CD14-positive monocyte (primary cell): ENCODE results near the gene PRPF4. TPM values are rescaled to one million over a fixed set of nuclear protein-coding genes. Genes with fewer than 3 reads are reported as not detected.

Source experiments
- DNase-seq, 3 donors: peaks; one replicate each; pipeline ENCODE4 v3.0.0-alpha.2; 2011 to 2022
- H2AFZ ChIP-seq: 2 replicates; pipeline ENCODE4 v1.6.0; 2012; ENCODE audit warnings: mild to moderate bottlenecking, low read depth, low read length, inconsistent platforms; ENCODE audit not compliant: insufficient read depth, poor library complexity, severe bottlenecking
- H3K27ac ChIP-seq, 2 donors: 1 replicate in 1 of 2; 2 replicates in 1 of 2; pipeline ENCODE4 v1.5.1; 2012 to 2013; ENCODE audit warnings: low read length in 2 of 2, control low read depth in 1 of 2, inconsistent platforms in 1 of 2, low read depth in 1 of 2, mild to moderate bottlenecking in 1 of 2
- H3K27me3 ChIP-seq, 2 donors: one replicate each; pipeline versions ENCODE4 v1.6.0 to v1.6.1; 2011 to 2013; ENCODE audit warnings: low read length in 2 of 2; ENCODE audit not compliant: control insufficient read depth in 2 of 2, insufficient read depth in 2 of 2
- H3K36me3 ChIP-seq, 2 donors: replicated peaks in 1 of 2; 1 replicate in 1 of 2; 2 replicates in 1 of 2; pipeline versions ENCODE4 v1.5.1 to v1.6.1; 2012 to 2013; ENCODE audit warnings: low read length in 2 of 2, control low read depth in 1 of 2, inconsistent platforms in 1 of 2, mild to moderate bottlenecking in 1 of 2; ENCODE audit not compliant: insufficient read depth in 2 of 2, control insufficient read depth in 1 of 2
- H3K4me1 ChIP-seq, 2 donors: 1 replicate in 1 of 2; 2 replicates in 1 of 2; pipeline versions ENCODE4 v1.5.1 to v1.6.1; 2012 to 2013; ENCODE audit warnings: low read length in 2 of 2, control low read depth in 1 of 2, inconsistent platforms in 1 of 2, mild to moderate bottlenecking in 1 of 2, moderate library complexity in 1 of 2; ENCODE audit not compliant: insufficient read depth in 2 of 2, control insufficient read depth in 1 of 2
- H3K4me2 ChIP-seq: replicated peaks from 2 replicates; pipeline ENCODE3; 2012; ENCODE audit warnings: low read length, moderate library complexity, mild to moderate bottlenecking; ENCODE audit not compliant: poor library complexity, severe bottlenecking; ENCODE audit errors: extremely low read depth
- H3K4me3 ChIP-seq, 3 experiments: fragments of 200-600 bp in 1 of 3; sonication (generic) in 1 of 3; replicated peaks in 1 of 3; 1 replicate in 2 of 3; 2 replicates in 1 of 3; pipeline ENCODE4 v1.5.1; 2011 to 2013; ENCODE audit warnings: low read length in 3 of 3, mild to moderate bottlenecking in 3 of 3, control low read depth in 2 of 3, low read depth in 2 of 3, inconsistent platforms in 1 of 3, moderate library complexity in 1 of 3
- H3K79me2 ChIP-seq: 2 replicates; pipeline ENCODE4 v1.6.0; 2012; ENCODE audit warnings: mild to moderate bottlenecking, control low read depth, inconsistent platforms, low read length, moderate library complexity; ENCODE audit not compliant: insufficient read depth
- H3K9ac ChIP-seq: 2 replicates; pipeline ENCODE4 v1.6.0; 2017; ENCODE audit warnings: low read length, mild to moderate bottlenecking; ENCODE audit not compliant: insufficient read depth, poor library complexity, severe bottlenecking
- H3K9me3 ChIP-seq, 2 donors: replicated peaks in 1 of 2; 1 replicate in 1 of 2; 2 replicates in 1 of 2; pipeline versions ENCODE4 v1.5.1 to v1.6.1; 2012 to 2013; ENCODE audit warnings: low read length in 2 of 2, control low read depth in 1 of 2; ENCODE audit not compliant: control insufficient read depth in 1 of 2, insufficient read depth in 1 of 2
- H4K20me1 ChIP-seq: 2 replicates; pipeline ENCODE4 v1.6.0; 2012; ENCODE audit warnings: mild to moderate bottlenecking, low read length, control low read depth, moderate library complexity; ENCODE audit not compliant: insufficient read depth
- H3K27ac Mint-ChIP-seq, 7 donors: one replicate each; pipeline ENCODE4 v1.8.0; 2020; ENCODE audit warnings: mild to moderate bottlenecking in 7 of 7, mixed read lengths in 7 of 7, moderate library complexity in 6 of 7, inconsistent platforms in 2 of 7
- H3K27me3 Mint-ChIP-seq, 3 donors: one replicate each; pipeline ENCODE4 v1.8.0; 2021 to 2022; ENCODE audit warnings: low read depth in 3 of 3, mild to moderate bottlenecking in 3 of 3, mixed read lengths in 3 of 3, moderate library complexity in 3 of 3, inconsistent platforms in 1 of 3
- H3K36me3 Mint-ChIP-seq, 2 donors: one replicate each; pipeline ENCODE4 v1.8.0; 2020; ENCODE audit warnings: mixed read lengths in 2 of 2, inconsistent platforms in 1 of 2, mild to moderate bottlenecking in 1 of 2
- H3K4me1 Mint-ChIP-seq: one replicate; pipeline ENCODE4 v1.8.0; 2020; ENCODE audit warnings: mild to moderate bottlenecking, mixed read lengths
- H3K4me3 Mint-ChIP-seq, 2 donors: one replicate each; pipeline ENCODE4 v1.8.0; 2020; ENCODE audit warnings: mild to moderate bottlenecking in 2 of 2, mixed read lengths in 2 of 2, moderate library complexity in 1 of 2
- H3K9me3 Mint-ChIP-seq, 7 donors: one replicate each; pipeline ENCODE4 v1.8.0; 2020 to 2022; ENCODE audit warnings: mixed read lengths in 7 of 7, mild to moderate bottlenecking in 6 of 7, moderate library complexity in 6 of 7, inconsistent platforms in 2 of 7
- WGBS: methylation state at CpG from one replicate; pipeline ENCODE4 v1.1.5; 2013; ENCODE audit warnings: missing lambda C conversion rate; ENCODE audit not compliant: insufficient coverage; 5-methylcytosine and 5-hydroxymethylcytosine counted together
- intact Hi-C, 2 donors: fragments of 100-400 bp; cut with micrococcal nuclease; formaldehyde crosslinking; loops; one replicate each; pipeline versions ENCODE4 v1.15.0 to v1.15.1; 2023
- polyA plus RNA-seq, 3 donors: library from polyadenylated mRNA; depleted of rRNA in 1 of 3; unstranded in 2 of 3; stranded (reverse) in 1 of 3; fragments of 300-500 nt in 2 of 3; fragments of >200 nt in 1 of 3; fragmentation: Illumina TruSeq in 2 of 3; gene quantifications; 1 replicate in 2 of 3; 2 replicates in 1 of 3; pipeline ENCODE4 v1.2.3, GENCODE V29; 2012 to 2021
- TF ChIP-seq, protein P1 (sequence below): fragments of 200-600 bp; IDR thresholded peaks from one replicate; pipeline ENCODE4 v1.8.0; 2022; ENCODE audit warnings: antibody characterized with exemption, mild to moderate bottlenecking

PRPF4 gene
- polyA plus RNA-seq, 3 donors = 13.0 to 23.8 (median 22.1) TPM

DNA sequence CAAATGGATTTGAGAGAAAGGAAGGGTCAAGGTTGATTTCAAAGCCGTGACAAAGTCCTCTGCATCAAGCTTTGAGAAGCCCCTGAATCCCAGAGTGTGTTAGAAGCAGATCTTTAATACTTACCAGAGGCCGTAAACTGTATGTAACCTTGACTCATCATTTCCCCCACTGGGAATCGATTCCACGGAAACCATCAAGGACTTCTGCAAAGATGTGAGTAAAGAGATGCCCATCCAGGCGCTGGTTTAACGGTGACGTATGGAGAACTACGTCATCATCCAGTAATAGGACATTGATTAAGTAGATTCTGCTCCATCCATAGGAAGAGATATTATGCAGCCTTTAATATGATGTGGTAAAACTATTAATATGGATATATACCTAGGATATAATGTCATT is 26.1 kb downstream of the PRPF4 start:
- no peak overlapping the region for H3K4me3 ChIP-seq
- TF ChIP-seq, protein P1, sequence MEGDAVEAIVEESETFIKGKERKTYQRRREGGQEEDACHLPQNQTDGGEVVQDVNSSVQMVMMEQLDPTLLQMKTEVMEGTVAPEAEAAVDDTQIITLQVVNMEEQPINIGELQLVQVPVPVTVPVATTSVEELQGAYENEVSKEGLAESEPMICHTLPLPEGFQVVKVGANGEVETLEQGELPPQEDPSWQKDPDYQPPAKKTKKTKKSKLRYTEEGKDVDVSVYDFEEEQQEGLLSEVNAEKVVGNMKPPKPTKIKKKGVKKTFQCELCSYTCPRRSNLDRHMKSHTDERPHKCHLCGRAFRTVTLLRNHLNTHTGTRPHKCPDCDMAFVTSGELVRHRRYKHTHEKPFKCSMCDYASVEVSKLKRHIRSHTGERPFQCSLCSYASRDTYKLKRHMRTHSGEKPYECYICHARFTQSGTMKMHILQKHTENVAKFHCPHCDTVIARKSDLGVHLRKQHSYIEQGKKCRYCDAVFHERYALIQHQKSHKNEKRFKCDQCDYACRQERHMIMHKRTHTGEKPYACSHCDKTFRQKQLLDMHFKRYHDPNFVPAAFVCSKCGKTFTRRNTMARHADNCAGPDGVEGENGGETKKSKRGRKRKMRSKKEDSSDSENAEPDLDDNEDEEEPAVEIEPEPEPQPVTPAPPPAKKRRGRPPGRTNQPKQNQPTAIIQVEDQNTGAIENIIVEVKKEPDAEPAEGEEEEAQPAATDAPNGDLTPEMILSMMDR = no peak
- H3K27ac Mint-ChIP-seq = no peak overlapping the region
- no peak for DNase-seq
- H3K4me1 ChIP-seq = peaks cover 7 to 9% of the 10 kb centered on the region in 2 donors
- no peak overlapping the region for H3K4me3 Mint-ChIP-seq
- intact Hi-C loops = no loop called here
- H3K4me2 ChIP-seq = no peak overlapping the region
- H3K9me3 Mint-ChIP-seq = no peaks in the 10 kb centered on the region
- H3K27me3 ChIP-seq = no peaks in the 10 kb centered on the region
- no peaks in the 10 kb centered on the region for H3K36me3 ChIP-seq
- no peaks in the 10 kb centered on the region for H3K36me3 Mint-ChIP-seq
- no peaks in the 10 kb centered on the region for H4K20me1 ChIP-seq
- no peaks in the 10 kb centered on the region for H3K9me3 ChIP-seq
- no peak overlapping the region for H3K27ac ChIP-seq
- peaks cover 9% of the 10 kb centered on the region for H3K4me1 Mint-ChIP-seq
- no peak overlapping the region for H3K9ac ChIP-seq
- H3K27me3 Mint-ChIP-seq = peaks cover 3 to 4% (median 4%) of the 10 kb centered on the region in 3 donors
- H2AFZ ChIP-seq = no peak overlapping the region
- no peaks in the 10 kb centered on the region for H3K79me2 ChIP-seq
- WGBS = 80% methylated on average over 1 of the region's 8 CpGs

DNA sequence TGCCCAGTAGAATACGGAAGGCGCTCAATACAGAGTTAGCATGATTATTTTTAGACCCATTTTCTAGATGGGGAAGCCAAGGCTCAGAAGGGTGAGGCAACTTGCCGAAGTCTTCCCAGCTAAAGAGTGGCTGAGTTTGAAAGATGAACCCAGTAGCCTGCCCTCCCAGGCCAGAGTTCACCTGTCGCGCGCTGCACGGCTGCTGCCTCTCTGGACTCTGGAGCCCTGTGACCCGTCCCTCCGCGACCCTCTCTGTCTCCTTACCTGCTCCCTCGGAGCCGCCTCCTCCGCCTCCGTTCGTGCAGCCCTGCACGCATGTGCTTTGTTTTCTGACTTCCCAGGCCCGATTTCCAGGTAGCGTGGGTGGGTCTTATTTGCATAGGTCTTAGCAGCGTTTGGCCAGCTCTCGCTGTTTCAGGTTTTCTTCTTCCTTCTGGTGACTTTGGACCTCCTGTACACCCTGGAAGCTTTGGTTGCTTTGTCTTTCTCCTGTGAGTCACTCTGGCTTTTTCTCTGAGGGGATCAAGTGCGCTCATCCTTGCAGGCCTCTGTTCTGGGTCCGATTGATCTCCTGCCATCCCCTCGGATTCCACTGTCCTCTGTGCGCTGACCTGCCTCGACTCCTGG is 27.4 kb downstream of the PRPF4 start, which contains the start of gene RNF183:
Gene RNF183 (minus strand): TSS at position 585 of the 627 bp plus-strand sequence. CDS start 5,192 bp downstream, outside the sequence.
- H3K4me1 ChIP-seq = peaks cover 7 to 9% of the 10 kb centered on the region in 2 donors
- H3K4me2 ChIP-seq = no peak within 1 kb of the TSS
- WGBS = 97% methylated on average over 19 of the region's 25 CpGs
- no peak for DNase-seq
- no peaks in the 10 kb centered on the region for H3K79me2 ChIP-seq
- Mint-ChIP-seq H3K27ac (no peak within 1 kb of the TSS), H3K27me3 (peaks cover 2 to 4% (median 3%) of the 10 kb centered on the region in 3 donors), H3K9me3 (no peaks in the 10 kb centered on the region), H3K36me3 (no peaks in the 10 kb centered on the region), H3K4me3 (no peak within 1 kb of the TSS), H3K4me1 (peaks cover 9% of the 10 kb centered on the region)
- H3K9me3 ChIP-seq = no peaks in the 10 kb centered on the region
- no peak within 1 kb of the TSS for H3K4me3 ChIP-seq
- H3K36me3 ChIP-seq = no peaks in the 10 kb centered on the region
- H2AFZ ChIP-seq = no peak within 1 kb of the TSS
- intact Hi-C loops = no loop called here
- no peaks in the 10 kb centered on the region for H4K20me1 ChIP-seq
- H3K9ac ChIP-seq = no peak within 1 kb of the TSS
- no peak within 1 kb of the TSS for H3K27ac ChIP-seq
- no peaks in the 10 kb centered on the region for H3K27me3 ChIP-seq
- TF ChIP-seq, protein P1 = no peak
